ENCODE data around the gene PTGDR2. TPM values are rescaled to one million over a fixed set of nuclear protein-coding genes. Genes with fewer than 3 reads are reported as not detected.

Gene PTGDR2
- total and polyA plus RNA-seq, 4 donors: 0.13 to 0.23 (median 0.17) TPM

DNA sequence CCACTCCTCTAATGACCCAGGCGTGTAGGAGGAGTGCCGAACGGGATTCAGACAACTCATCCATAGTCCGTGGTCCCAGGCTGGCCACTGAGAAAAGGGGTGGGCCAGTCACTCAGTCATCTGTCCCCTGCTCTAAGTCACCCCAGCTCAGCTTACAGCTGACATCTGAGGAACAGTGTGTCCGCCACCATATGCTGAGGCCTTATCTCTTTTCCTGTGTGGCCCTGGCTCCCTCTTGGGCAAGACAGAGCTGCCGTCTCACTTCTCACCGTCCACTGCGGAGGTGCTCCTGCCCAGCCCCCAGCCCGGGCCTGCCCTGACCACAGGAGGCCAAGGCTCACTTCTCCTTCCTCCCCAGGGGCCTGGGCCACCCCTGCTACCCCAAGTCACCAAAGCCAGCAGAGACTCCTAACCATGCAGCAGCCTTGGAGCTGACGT is 7.0 kb downstream of the PTGDR2 start:
- TF ChIP-seq, protein P1, sequence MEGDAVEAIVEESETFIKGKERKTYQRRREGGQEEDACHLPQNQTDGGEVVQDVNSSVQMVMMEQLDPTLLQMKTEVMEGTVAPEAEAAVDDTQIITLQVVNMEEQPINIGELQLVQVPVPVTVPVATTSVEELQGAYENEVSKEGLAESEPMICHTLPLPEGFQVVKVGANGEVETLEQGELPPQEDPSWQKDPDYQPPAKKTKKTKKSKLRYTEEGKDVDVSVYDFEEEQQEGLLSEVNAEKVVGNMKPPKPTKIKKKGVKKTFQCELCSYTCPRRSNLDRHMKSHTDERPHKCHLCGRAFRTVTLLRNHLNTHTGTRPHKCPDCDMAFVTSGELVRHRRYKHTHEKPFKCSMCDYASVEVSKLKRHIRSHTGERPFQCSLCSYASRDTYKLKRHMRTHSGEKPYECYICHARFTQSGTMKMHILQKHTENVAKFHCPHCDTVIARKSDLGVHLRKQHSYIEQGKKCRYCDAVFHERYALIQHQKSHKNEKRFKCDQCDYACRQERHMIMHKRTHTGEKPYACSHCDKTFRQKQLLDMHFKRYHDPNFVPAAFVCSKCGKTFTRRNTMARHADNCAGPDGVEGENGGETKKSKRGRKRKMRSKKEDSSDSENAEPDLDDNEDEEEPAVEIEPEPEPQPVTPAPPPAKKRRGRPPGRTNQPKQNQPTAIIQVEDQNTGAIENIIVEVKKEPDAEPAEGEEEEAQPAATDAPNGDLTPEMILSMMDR (IDR thresholded peaks at IDR 0.05; ENCODE audit: control extremely low read depth, extremely low read depth): no peak
- H3K4me1 ChIP-seq (ENCODE audit: control insufficient read depth in 5 of 5, insufficient read depth in 5 of 5, low read length in 5 of 5): peaks cover 0 to 9% (median under 1%) of the 10 kb centered on the region in 5 donors
- H3K27ac ChIP-seq (ENCODE audit: low read depth in 1 of 2, low read length in 1 of 2): no peak overlapping the region
- H3K9ac ChIP-seq (ENCODE audit: insufficient read depth in 1 of 2, low read length in 2 of 2): no peak overlapping the region
- H3K36me3 ChIP-seq (ENCODE audit: control insufficient read depth in 4 of 4, insufficient read depth in 4 of 4, low read length in 4 of 4): peaks cover 2 to 32% (median 13%) of the 10 kb centered on the region in 4 donors
- DNase-seq (no peak), ATAC-seq (ENCODE audit: insufficient read depth, low FRiP score) (no peak)
- peaks cover 0 to 7% (median 0%) of the 10 kb centered on the region in 3 donors for H3K27me3 ChIP-seq (ENCODE audit: control insufficient read depth in 3 of 3, insufficient read depth in 3 of 3, low read length in 2 of 3)
- H3K4me3 ChIP-seq: no peak overlapping the region
- 78 to 84% methylated on average over 10 of the region's 10 CpGs for WGBS, 2 donors
- peaks cover 0 to 3% (median 0%) of the 10 kb centered on the region in 4 donors for H3K9me3 ChIP-seq (ENCODE audit: control insufficient read depth in 4 of 4, insufficient read depth in 3 of 4, low read length in 3 of 4)

- no peak overlapping the region for H3K4me3 ChIP-seq
- WGBS, 2 donors: 89 to 94% methylated on average over 12 of the region's 12 CpGs
- no peaks in the 10 kb centered on the region for H3K27me3 ChIP-seq (ENCODE audit: control insufficient read depth in 3 of 3, insufficient read depth in 3 of 3, low read length in 2 of 3)
- H3K27ac ChIP-seq (ENCODE audit: low read depth in 1 of 2, low read length in 1 of 2): no peak overlapping the region
- peaks cover 2 to 32% (median 13%) of the 10 kb centered on the region in 4 donors for H3K36me3 ChIP-seq (ENCODE audit: control insufficient read depth in 4 of 4, insufficient read depth in 4 of 4, low read length in 4 of 4)
- peaks cover 0 to 16% (median 8%) of the 10 kb centered on the region in 5 donors for H3K4me1 ChIP-seq (ENCODE audit: control insufficient read depth in 5 of 5, insufficient read depth in 5 of 5, low read length in 5 of 5)
- DNase-seq: no peak
- TF ChIP-seq, protein P1 (IDR thresholded peaks at IDR 0.05; ENCODE audit: control extremely low read depth, extremely low read depth): no peak
- H3K9ac ChIP-seq (ENCODE audit: insufficient read depth in 1 of 2, low read length in 2 of 2): no peak overlapping the region
- H3K9me3 ChIP-seq (ENCODE audit: control insufficient read depth in 4 of 4, insufficient read depth in 3 of 4, low read length in 3 of 4): peaks cover 0 to 3% (median 0%) of the 10 kb centered on the region in 4 donors
- ATAC-seq (ENCODE audit: insufficient read depth, low FRiP score): no peak
Measured at GRCh38 chr11:60847896-60848295, 7.9 kb downstream of the PTGDR2 start.

DNA sequence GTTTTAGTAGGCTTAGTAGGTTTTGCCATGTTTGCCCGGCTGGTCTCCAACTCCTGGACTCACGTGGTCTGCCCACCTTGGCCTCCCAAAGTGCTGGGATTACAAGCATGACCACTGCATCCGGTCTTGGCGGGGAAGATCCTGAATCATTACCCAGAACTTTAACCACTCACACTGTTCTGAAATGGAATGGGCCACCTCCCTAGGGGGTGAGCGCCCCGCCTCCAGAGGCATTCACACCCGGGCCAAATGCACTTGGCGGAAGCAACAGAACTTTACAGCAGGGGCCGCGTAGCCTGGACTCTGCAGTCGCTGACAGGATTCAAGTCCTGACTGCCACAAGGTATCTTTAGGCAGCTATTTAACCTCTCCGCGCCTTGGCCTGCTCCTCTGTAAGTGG is 8.5 kb downstream of the PTGDR2 start:
- H3K36me3 ChIP-seq (ENCODE audit: control insufficient read depth in 4 of 4, insufficient read depth in 4 of 4, low read length in 4 of 4): peaks cover 2 to 32% (median 13%) of the 10 kb centered on the region in 4 donors
- no peaks in the 10 kb centered on the region for H3K9me3 ChIP-seq (ENCODE audit: control insufficient read depth in 4 of 4, insufficient read depth in 3 of 4, low read length in 3 of 4)
- TF ChIP-seq, protein P1 (IDR thresholded peaks at IDR 0.05; ENCODE audit: control extremely low read depth, extremely low read depth): no peak
- H3K27ac ChIP-seq (ENCODE audit: low read depth in 1 of 2, low read length in 1 of 2): no peak overlapping the region
- H3K27me3 ChIP-seq (ENCODE audit: control insufficient read depth in 3 of 3, insufficient read depth in 3 of 3, low read length in 2 of 3): no peaks in the 10 kb centered on the region
- no peak overlapping the region for H3K4me3 ChIP-seq
- ATAC-seq (ENCODE audit: insufficient read depth, low FRiP score) (no peak), DNase-seq (no peak)
- WGBS, 2 donors: 76% methylated on average over 13 of the region's 13 CpGs
- no peak overlapping the region for H3K9ac ChIP-seq (ENCODE audit: insufficient read depth in 1 of 2, low read length in 2 of 2)
- peaks cover 0 to 20% (median 9%) of the 10 kb centered on the region in 5 donors for H3K4me1 ChIP-seq (ENCODE audit: control insufficient read depth in 5 of 5, insufficient read depth in 5 of 5, low read length in 5 of 5)

- H3K27me3 ChIP-seq (ENCODE audit: control insufficient read depth in 3 of 3, insufficient read depth in 3 of 3, low read length in 2 of 3): no peaks in the 10 kb centered on the region
- H3K4me1 ChIP-seq (ENCODE audit: control insufficient read depth in 5 of 5, insufficient read depth in 5 of 5, low read length in 5 of 5): peaks cover 4 to 32% (median 17%) of the 10 kb centered on the region in 5 donors
- no peak overlapping the region for H3K4me3 ChIP-seq
- ATAC-seq (ENCODE audit: insufficient read depth, low FRiP score): no peak
- TF ChIP-seq, protein P1 (IDR thresholded peaks at IDR 0.05; ENCODE audit: control extremely low read depth, extremely low read depth): no peak
- DNase-seq: no peak
- no peaks in the 10 kb centered on the region for H3K9me3 ChIP-seq (ENCODE audit: control insufficient read depth in 4 of 4, insufficient read depth in 3 of 4, low read length in 3 of 4)
- WGBS, 2 donors: 89 to 93% methylated on average over 8 of the region's 8 CpGs
- H3K27ac ChIP-seq (ENCODE audit: low read depth in 1 of 2, low read length in 1 of 2): no peak overlapping the region
- peaks cover 0 to 27% (median 5%) of the 10 kb centered on the region in 4 donors for H3K36me3 ChIP-seq (ENCODE audit: control insufficient read depth in 4 of 4, insufficient read depth in 4 of 4, low read length in 4 of 4)
- H3K9ac ChIP-seq (ENCODE audit: insufficient read depth in 1 of 2, low read length in 2 of 2): no peak overlapping the region
Measured at GRCh38 chr11:60845338-60845737, 10.4 kb downstream of the PTGDR2 start.
